Natural killer cell (primary cell): ENCODE data around the gene DCST1. TPM values are rescaled to one million over a fixed set of nuclear protein-coding genes. Genes with fewer than 3 reads are reported as not detected.

Experiments used
- ATAC-seq, 3 donors: fragments of 150-1000 bp in 2 of 3; fragments of 200-7000 bp in 1 of 3; cut with Tn5 transposase; 1 replicate in 1 of 3; 2 replicates in 2 of 3; pipeline ENCODE4 v1.10.0; 2021; ENCODE audit warnings: mild to moderate bottlenecking in 2 of 3, moderate library complexity in 2 of 3
- DNase-seq, 2 donors: peaks; one replicate each; pipeline versions ENCODE4 v3.0.0 to v3.0.0-alpha.2; 2013 to 2021; ENCODE audit warnings: mixed read lengths in 1 of 2
- H3K27ac ChIP-seq: one replicate; pipeline ENCODE4 v1.5.1; 2013; ENCODE audit warnings: mild to moderate bottlenecking, low read length
- H3K27me3 ChIP-seq: one replicate; pipeline ENCODE4 v1.6.1; 2013; ENCODE audit warnings: low read length; ENCODE audit not compliant: control insufficient read depth, insufficient read depth
- H3K36me3 ChIP-seq: one replicate; pipeline ENCODE4 v1.6.1; 2013; ENCODE audit warnings: low read length; ENCODE audit not compliant: control insufficient read depth, insufficient read depth
- H3K4me1 ChIP-seq: one replicate; pipeline ENCODE4 v1.6.1; 2013; ENCODE audit warnings: low read length; ENCODE audit not compliant: control insufficient read depth, insufficient read depth
- H3K4me3 ChIP-seq: one replicate; pipeline ENCODE4 v1.5.1; 2013; ENCODE audit warnings: low read length
- H3K9me3 ChIP-seq: one replicate; pipeline ENCODE4 v1.6.1; 2013; ENCODE audit warnings: low read length; ENCODE audit not compliant: control insufficient read depth, insufficient read depth
- H3K27ac Mint-ChIP-seq, 2 donors: one replicate each; pipeline ENCODE4 v1.8.0; 2022; ENCODE audit warnings: mild to moderate bottlenecking in 2 of 2, mixed read lengths in 2 of 2, moderate library complexity in 1 of 2
- H3K27me3 Mint-ChIP-seq, 2 donors: one replicate each; pipeline ENCODE4 v1.8.0; 2022; ENCODE audit warnings: low read depth in 2 of 2, mixed read lengths in 2 of 2
- H3K36me3 Mint-ChIP-seq: one replicate; pipeline ENCODE4 v1.8.0; 2022; ENCODE audit warnings: mixed read lengths
- H3K4me1 Mint-ChIP-seq, 2 donors: one replicate each; pipeline ENCODE4 v1.8.0; 2022; ENCODE audit warnings: mixed read lengths in 2 of 2
- H3K4me3 Mint-ChIP-seq: one replicate; pipeline ENCODE4 v1.8.0; 2022; ENCODE audit warnings: mild to moderate bottlenecking, moderate library complexity, mixed read lengths
- H3K9me3 Mint-ChIP-seq, 2 donors: one replicate each; pipeline ENCODE4 v1.8.0; 2022; ENCODE audit warnings: mixed read lengths in 2 of 2
- WGBS: methylation state at CpG from one replicate; pipeline ENCODE4 v1.1.7; 2013; ENCODE audit warnings: missing lambda C conversion rate; ENCODE audit not compliant: insufficient coverage; 5-methylcytosine and 5-hydroxymethylcytosine counted together
- intact Hi-C: fragments of 100-400 bp; cut with micrococcal nuclease; formaldehyde crosslinking; loops from one replicate; pipeline ENCODE4 v1.14.2; 2022
- total RNA-seq, 4 donors: library from RNA; stranded (reverse); fragments of 120-200 nt in 1 of 4; gene quantifications; one replicate each; pipeline versions ENCODE4 v1.2.3 to v1.2.4, GENCODE V29; 2013 to 2022
- TF ChIP-seq, protein P1 (sequence below): fragments of 200-600 bp; IDR thresholded peaks from one replicate; pipeline ENCODE4 v1.8.0; 2022; ENCODE audit warnings: antibody characterized with exemption

Gene DCST1
- total RNA-seq, 3 donors from 2014 or later (not counting 1 experiment from before 2014, with no cell fraction given): 0.35 to 0.60 TPM; not detected in 1

DNA sequence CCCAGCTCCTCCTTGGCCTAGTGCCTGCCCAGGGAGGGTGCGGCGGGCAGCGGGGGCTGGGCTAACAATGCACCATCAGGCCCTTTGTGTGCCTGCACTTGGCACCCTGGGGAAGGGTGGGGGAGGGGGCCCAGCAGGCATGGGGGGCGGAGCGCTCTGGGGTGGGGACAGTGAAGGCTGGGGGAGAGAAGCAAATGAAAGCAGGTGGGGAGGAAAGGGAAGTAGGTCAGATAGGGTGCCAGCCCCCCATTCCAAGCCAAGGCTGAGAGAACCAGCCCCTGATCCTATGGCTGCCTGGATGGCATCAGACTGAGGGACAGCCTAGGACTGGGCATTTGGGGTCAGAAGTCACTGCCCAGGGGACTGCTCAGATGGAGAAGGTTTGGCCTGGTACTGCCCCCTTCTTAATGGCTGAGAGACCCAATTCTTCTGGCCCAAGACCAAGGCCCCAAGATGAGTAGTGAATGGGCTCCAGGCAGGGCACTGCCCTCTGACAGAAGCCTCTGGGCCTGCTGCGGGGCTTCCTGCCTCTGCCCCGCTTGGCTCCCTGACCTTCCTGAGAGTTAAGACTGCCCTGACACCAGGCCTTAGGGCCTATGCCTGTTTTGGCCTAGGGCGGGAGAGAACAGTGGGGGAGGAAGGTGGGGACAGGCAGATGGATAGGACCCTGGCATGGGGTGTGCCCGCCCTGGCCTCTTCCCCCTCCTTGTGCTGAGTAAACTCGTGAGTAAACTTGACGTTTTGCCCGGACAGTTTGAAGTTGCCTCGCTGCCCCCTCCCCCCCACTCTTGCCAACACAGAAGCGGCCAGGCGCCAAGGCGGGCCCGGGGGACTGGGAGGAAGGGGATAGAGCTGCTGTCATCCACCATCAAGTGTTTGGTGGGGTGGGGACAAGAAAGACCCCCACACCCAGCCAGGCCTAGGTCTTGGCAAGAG, 28.3 kb upstream of the DCST1 start:
- Histone ChIP-seq H3K4me3 (no peak overlapping the region), H3K9me3 (no peaks in the 10 kb centered on the region), H3K27ac (peak overlapping the region; percentile 76), H3K4me1 (peaks cover 84% of the 10 kb centered on the region), H3K36me3 (no peaks in the 10 kb centered on the region), H3K27me3 (no peaks in the 10 kb centered on the region)
- intact Hi-C loops: no loop called here
- TF ChIP-seq, protein P1, sequence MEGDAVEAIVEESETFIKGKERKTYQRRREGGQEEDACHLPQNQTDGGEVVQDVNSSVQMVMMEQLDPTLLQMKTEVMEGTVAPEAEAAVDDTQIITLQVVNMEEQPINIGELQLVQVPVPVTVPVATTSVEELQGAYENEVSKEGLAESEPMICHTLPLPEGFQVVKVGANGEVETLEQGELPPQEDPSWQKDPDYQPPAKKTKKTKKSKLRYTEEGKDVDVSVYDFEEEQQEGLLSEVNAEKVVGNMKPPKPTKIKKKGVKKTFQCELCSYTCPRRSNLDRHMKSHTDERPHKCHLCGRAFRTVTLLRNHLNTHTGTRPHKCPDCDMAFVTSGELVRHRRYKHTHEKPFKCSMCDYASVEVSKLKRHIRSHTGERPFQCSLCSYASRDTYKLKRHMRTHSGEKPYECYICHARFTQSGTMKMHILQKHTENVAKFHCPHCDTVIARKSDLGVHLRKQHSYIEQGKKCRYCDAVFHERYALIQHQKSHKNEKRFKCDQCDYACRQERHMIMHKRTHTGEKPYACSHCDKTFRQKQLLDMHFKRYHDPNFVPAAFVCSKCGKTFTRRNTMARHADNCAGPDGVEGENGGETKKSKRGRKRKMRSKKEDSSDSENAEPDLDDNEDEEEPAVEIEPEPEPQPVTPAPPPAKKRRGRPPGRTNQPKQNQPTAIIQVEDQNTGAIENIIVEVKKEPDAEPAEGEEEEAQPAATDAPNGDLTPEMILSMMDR: no peak
- Mint-ChIP-seq H3K27me3 (no peaks in the 10 kb centered on the region), H3K9me3 (no peaks in the 10 kb centered on the region), H3K27ac (peak overlapping the region; percentile 89 to 92), H3K36me3 (no peaks in the 10 kb centered on the region), H3K4me3 (peak overlapping the region; percentile 50), H3K4me1 (peaks cover 25 to 78% of the 10 kb centered on the region in 2 donors)
- no peak for ATAC-seq
- peak in 1 of 2 donors; percentile 53 for DNase-seq
- 46% methylated on average over 8 of the region's 17 CpGs for WGBS

- H3K36me3 ChIP-seq: no peaks in the 10 kb centered on the region
- peaks cover 86% of the 10 kb centered on the region for H3K4me1 ChIP-seq
- H3K4me3 Mint-ChIP-seq: peak overlapping the region; percentile 68
- DNase-seq (peak in 1 of 2 donors; percentile 76), ATAC-seq (no peak)
- no peaks in the 10 kb centered on the region for H3K9me3 ChIP-seq
- peaks cover 25 to 84% of the 10 kb centered on the region in 2 donors for H3K4me1 Mint-ChIP-seq
- WGBS: 0% methylated on average over 2 of the region's 2 CpGs
- peak overlapping the region; percentile 65 for H3K27ac ChIP-seq
- H3K27me3 ChIP-seq: no peaks in the 10 kb centered on the region
- TF ChIP-seq, protein P1: no peak
- H3K4me3 ChIP-seq: no peak overlapping the region
- H3K27me3 Mint-ChIP-seq: no peaks in the 10 kb centered on the region
- no peaks in the 10 kb centered on the region for H3K36me3 Mint-ChIP-seq
- H3K9me3 Mint-ChIP-seq: no peaks in the 10 kb centered on the region
- intact Hi-C loops: no loop called here
- H3K27ac Mint-ChIP-seq: peak overlapping the region; percentile 89 to 92
Observed at GRCh38 chr1:155006601-155007101, 27.0 kb upstream of the DCST1 start.

- TF ChIP-seq, protein P1: no peak
- H3K27ac ChIP-seq: no peak overlapping the region
- peaks cover 93% of the 10 kb centered on the region for H3K4me1 ChIP-seq
- Mint-ChIP-seq H3K27ac (peak overlapping the region in 1 of 2 donors; percentile 92), H3K9me3 (no peaks in the 10 kb centered on the region), H3K4me3 (no peak overlapping the region), H3K36me3 (no peaks in the 10 kb centered on the region), H3K4me1 (peaks cover 25 to 90% of the 10 kb centered on the region in 2 donors), H3K27me3 (no peaks in the 10 kb centered on the region)
- 85% methylated on average over 6 of the region's 6 CpGs for WGBS
- H3K36me3 ChIP-seq: no peaks in the 10 kb centered on the region
- no peaks in the 10 kb centered on the region for H3K27me3 ChIP-seq
- H3K9me3 ChIP-seq: no peaks in the 10 kb centered on the region
- intact Hi-C loops: no loop called here
- ATAC-seq: no peak
- no peak overlapping the region for H3K4me3 ChIP-seq
- DNase-seq: peak in 1 of 2 donors; percentile 20
Observed at GRCh38 chr1:155007251-155007828, 26.3 kb upstream of the DCST1 start.
